GM10266 (cell line): ENCODE measurements around the gene OR2AK2.

Experiments
- DNase-seq: peaks from one replicate; pipeline ENCODE4 v3.0.0; 2012; ENCODE audit errors: extremely low spot score
- CTCF ChIP-seq: IDR thresholded peaks from 2 replicates; pipeline ENCODE4 v1.5.1; 2012; ENCODE audit warnings: mild to moderate bottlenecking, low read depth; ENCODE audit not compliant: control insufficient read depth, insufficient read depth; ENCODE audit errors: missing control alignments

OR2AK2 gene

GRCh38 chr1:247936965-247937734, 27.9 kb upstream of the OR2AK2 start:
- peak; percentile 80 for TF ChIP-seq CTCF
- peak; percentile 74 for DNase-seq

- TF ChIP-seq CTCF: no peak
- DNase-seq: no peak
Observed at GRCh38 chr1:247942624-247943023, 22.4 kb upstream of the OR2AK2 start.

- no peak for TF ChIP-seq CTCF
- no peak for DNase-seq
Observed at GRCh38 chr1:247948558-247948957, 16.5 kb upstream of the OR2AK2 start, which contains the start of gene OR2L8. Gene OR2L8 (plus strand): TSS chr1:247948858. CDS start chr1:247948858, 0 bp downstream.

- no peak for TF ChIP-seq CTCF
- DNase-seq: no peak
Observed at GRCh38 chr1:247953408-247953807, 11.6 kb upstream of the OR2AK2 start.

- no peak for DNase-seq
- no peak for TF ChIP-seq CTCF
Observed at GRCh38 chr1:247961791-247962190, 3.2 kb upstream of the OR2AK2 start.

GRCh38 chr1:247962911-247963588, 2.0 kb upstream of the OR2AK2 start:
- no peak for TF ChIP-seq CTCF
- no peak for DNase-seq
